A549 (cell line): Measurements from ENCODE around the gene SLC25A30.

Experiments used
- BCL3 ChIP-seq: fragments of >200 bp; sonication (Bioruptor Twin); formaldehyde crosslinking; IDR thresholded peaks from 3 replicates; pipeline ENCODE4 v1.6.1; 2016
- CBX8 ChIP-seq: fragments of 200-600 bp; sonication (generic); IDR thresholded peaks from 2 replicates; pipeline ENCODE4 v1.6.1; 2016
- CTCF ChIP-seq: fragments of >200 bp; sonication (Bioruptor Twin); formaldehyde crosslinking; IDR thresholded peaks from 3 replicates; pipeline ENCODE4 v1.5.1; 2016

GRCh38 chr13:45373162-45373547 lies 45.0 kb downstream of the SLC25A30 start:
- TF ChIP-seq BCL3 (no peak), CTCF (no peak), CBX8 (no peak)
